Measurements from ENCODE around the gene PLEKHA6. TPM values are rescaled to one million over a fixed set of nuclear protein-coding genes. Genes with fewer than 3 reads are reported as not detected.

The PLEKHA6 gene
- total RNA-seq (1 to 10 TPM in 6 of 7 donors, under 1 TPM in 1; 0.51 to 6.5 (median 4.0) TPM), polyA plus RNA-seq (1 to 10 TPM in 1 of 3 donors, under 1 TPM in 2; 0.47 to 1.8 (median 0.65) TPM)
- long read RNA-seq, donor 1, partial matches to known transcripts = 8 of 10 reads
- long read RNA-seq, donor 1, other reads (novel, unspliced or antisense) = 0 of 10 reads
- long read RNA-seq, donor 2 = 0 reads

DNA sequence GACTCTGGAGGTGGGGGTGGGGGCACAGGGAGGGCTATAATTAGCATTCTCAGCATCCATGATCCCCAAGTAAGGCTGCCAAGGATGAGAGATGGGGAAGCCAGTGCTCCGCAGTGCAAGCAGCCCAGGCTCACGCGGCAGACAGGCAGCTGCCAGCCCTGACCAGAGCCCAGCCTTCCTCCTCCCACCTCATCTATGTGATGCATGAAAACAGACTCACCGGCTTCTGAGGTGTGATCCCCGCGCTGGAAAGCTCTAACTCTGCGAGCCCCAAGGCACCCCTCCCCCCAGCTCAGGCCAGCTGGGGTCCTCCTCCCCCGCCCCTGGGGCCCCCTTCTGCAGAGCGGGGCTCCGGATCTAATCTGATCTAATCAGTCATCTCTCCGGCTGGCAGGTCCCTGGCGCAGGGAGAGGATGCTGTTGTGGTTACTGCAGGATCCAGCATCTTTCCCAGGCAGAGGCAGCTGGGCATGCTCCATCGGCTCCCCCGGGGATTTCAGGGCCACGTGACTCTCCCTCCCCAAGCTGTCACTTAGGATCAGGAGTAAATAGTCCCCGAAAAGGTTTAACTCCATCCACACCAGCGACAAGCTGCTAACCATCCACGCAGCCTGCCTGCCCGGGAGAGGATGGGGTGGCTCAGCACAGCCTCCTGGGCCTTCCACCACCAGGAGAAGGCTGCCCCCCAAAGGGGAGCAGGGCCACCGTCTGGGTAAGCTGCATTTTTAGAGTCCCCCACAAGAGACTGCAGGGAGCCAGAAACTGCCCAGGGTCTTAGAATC is at the start of gene PLEKHA6:
PLEKHA6 (minus strand) TSS at position 456 of the 782 bp plus-strand sequence. CDS start 86,202 bp downstream, outside the sequence.
- H3K9me3 ChIP-seq = no peaks in the 10 kb centered on the region
- no peak within 1 kb of the TSS for H3K27ac ChIP-seq
- H3K27me3 ChIP-seq (replicated peaks in 1 of 7) = peaks cover 0 to 44% (median 3%) of the 10 kb centered on the region in 7 donors
- DNase-seq = no peak
- H3K4me1 ChIP-seq = peaks cover 8 to 63% (median 31%) of the 10 kb centered on the region in 6 donors
- no peak within 1 kb of the TSS for H3K4me3 ChIP-seq
- intact Hi-C loops (cut with DNase I; ENCODE audit: low total_unique reads) = loop anchor here (5.0 to 10.0 kb wide), 4 partner anchors 105 to 495 kb away; partner anchors contain the start of genes GOLT1A and SNRPE
- no peaks in the 10 kb centered on the region for H3K36me3 ChIP-seq
- WGBS, 5 donors = 5 to 9% (median 8%) methylated on average over 12 to 20 of the region's 20 CpGs
- TF ChIP-seq POLR2AphosphoS5 (IDR thresholded peaks at IDR 0.05) (no peak), POLR2A (IDR thresholded peaks at IDR 0.05) (no peak)
- TF ChIP-seq, protein P1, sequence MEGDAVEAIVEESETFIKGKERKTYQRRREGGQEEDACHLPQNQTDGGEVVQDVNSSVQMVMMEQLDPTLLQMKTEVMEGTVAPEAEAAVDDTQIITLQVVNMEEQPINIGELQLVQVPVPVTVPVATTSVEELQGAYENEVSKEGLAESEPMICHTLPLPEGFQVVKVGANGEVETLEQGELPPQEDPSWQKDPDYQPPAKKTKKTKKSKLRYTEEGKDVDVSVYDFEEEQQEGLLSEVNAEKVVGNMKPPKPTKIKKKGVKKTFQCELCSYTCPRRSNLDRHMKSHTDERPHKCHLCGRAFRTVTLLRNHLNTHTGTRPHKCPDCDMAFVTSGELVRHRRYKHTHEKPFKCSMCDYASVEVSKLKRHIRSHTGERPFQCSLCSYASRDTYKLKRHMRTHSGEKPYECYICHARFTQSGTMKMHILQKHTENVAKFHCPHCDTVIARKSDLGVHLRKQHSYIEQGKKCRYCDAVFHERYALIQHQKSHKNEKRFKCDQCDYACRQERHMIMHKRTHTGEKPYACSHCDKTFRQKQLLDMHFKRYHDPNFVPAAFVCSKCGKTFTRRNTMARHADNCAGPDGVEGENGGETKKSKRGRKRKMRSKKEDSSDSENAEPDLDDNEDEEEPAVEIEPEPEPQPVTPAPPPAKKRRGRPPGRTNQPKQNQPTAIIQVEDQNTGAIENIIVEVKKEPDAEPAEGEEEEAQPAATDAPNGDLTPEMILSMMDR (IDR thresholded peaks at IDR 0.05 in 8 of 11, conservative IDR thresholded peaks at IDR 0.05 in 3 of 11) = peak in 2 of 11 experiments; percentile 6 to 10

DNA sequence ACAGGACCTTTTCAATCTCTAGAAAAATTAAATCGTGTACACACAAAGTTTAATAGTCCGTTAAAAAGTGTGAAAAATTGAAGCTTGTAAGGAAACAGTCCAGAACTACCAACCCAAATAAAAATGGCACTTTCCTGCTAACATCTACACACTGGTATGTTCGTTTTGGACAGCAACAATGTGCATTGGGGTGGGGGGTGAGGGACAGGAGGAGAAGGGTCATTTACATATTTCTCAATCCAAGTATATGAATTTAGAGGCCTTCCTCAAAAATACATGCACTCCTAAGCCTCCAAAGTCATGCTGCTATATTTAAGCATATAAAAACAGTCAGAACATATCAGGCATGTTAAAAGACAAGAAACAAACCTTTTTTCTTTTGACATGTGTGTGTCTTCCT is 49.4 kb upstream of the PLEKHA6 start:
- 0 to 1% (median 1%) methylated on average over 3 of the region's 3 CpGs for WGBS, 5 donors
- Histone ChIP-seq H3K27ac (peak overlapping the region in 7 of 8 donors; percentile 96 to 100 (median 99)), H3K4me1 (peaks cover 38 to 88% (median 54%) of the 10 kb centered on the region in 6 donors), H3K9me3 (no peaks in the 10 kb centered on the region), H3K27me3 (replicated peaks in 1 of 7) (no peaks in the 10 kb centered on the region), H3K36me3 (peaks cover 0 to 27% (median 21%) of the 10 kb centered on the region in 6 donors), H3K4me3 (peak overlapping the region; percentile 67 to 97 (median 82))
- intact Hi-C loops (cut with DNase I; ENCODE audit: low total_unique reads) = no loop called here
- TF ChIP-seq, protein P1 (IDR thresholded peaks at IDR 0.05 in 8 of 11, conservative IDR thresholded peaks at IDR 0.05 in 3 of 11) = no peak
- TF ChIP-seq POLR2AphosphoS5 (IDR thresholded peaks at IDR 0.05) (no peak), POLR2A (IDR thresholded peaks at IDR 0.05) (no peak)
- DNase-seq = no peak

DNA sequence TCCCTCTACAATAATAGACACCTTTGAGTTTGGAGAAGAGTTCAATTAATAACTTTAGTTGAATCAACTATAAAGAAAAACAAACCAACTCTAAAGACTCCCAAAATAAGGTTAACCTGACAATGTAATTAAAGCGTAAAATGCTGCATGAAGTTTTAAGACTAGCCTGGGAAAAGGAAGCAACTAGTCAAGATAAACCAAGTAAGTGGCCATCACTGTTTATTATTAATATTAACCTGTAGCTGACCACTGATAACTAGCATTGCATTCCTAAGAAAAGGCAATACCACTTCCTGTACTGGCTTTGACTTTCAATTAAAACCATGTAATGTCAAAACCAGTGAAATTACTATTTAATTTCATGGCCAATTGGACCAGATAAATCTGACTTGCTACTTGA is 48.9 kb upstream of the PLEKHA6 start:
- peaks cover 41 to 88% (median 56%) of the 10 kb centered on the region in 6 donors for H3K4me1 ChIP-seq

More for the DNA sequence above, 48.9 kb upstream of the PLEKHA6 start:
- intact Hi-C loops (cut with DNase I; ENCODE audit: low total_unique reads) = no loop called here
- no peak for DNase-seq
- peak overlapping the region; percentile 67 to 97 (median 82) for H3K4me3 ChIP-seq
- H3K27ac ChIP-seq = peak overlapping the region in 6 of 8 donors; percentile 22 to 100 (median 98)
- peaks cover 0 to 32% (median 26%) of the 10 kb centered on the region in 6 donors for H3K36me3 ChIP-seq
- no peaks in the 10 kb centered on the region for H3K9me3 ChIP-seq
- no peaks in the 10 kb centered on the region for H3K27me3 ChIP-seq (replicated peaks in 1 of 7)
- WGBS, 5 donors = 0 to 4% (median 2%) methylated on average over 1 of the region's 1 CpG
- TF ChIP-seq, protein P1 (IDR thresholded peaks at IDR 0.05 in 8 of 11, conservative IDR thresholded peaks at IDR 0.05 in 3 of 11) = no peak
- TF ChIP-seq POLR2A (IDR thresholded peaks at IDR 0.05) = no peak
- TF ChIP-seq POLR2AphosphoS5 (IDR thresholded peaks at IDR 0.05) = no peak
